Activated T-cell treated with anti-CD3 and anti-CD28 coated beads, Interleukin-2, amount 50 U/mL, for 24 hours (primary cell): Measurements from ENCODE around the gene R3HDM1.

Experiments used
- DNase-seq: peaks from one replicate; pipeline ENCODE4 v3.0.0-alpha.2; 2020
- H3K27ac Mint-ChIP-seq: 2 replicates; pipeline ENCODE4 v1.8.0; 2020; ENCODE audit warnings: mild to moderate bottlenecking, mixed read lengths
- H3K27me3 Mint-ChIP-seq: 2 replicates; pipeline ENCODE4 v1.8.0; 2020; ENCODE audit warnings: mixed read lengths
- H3K36me3 Mint-ChIP-seq: 2 replicates; pipeline ENCODE4 v1.8.0; 2020; ENCODE audit warnings: low read depth, mixed read lengths
- H3K4me1 Mint-ChIP-seq: 2 replicates; pipeline ENCODE4 v1.8.0; 2020; ENCODE audit warnings: low read depth, mixed read lengths
- H3K4me3 Mint-ChIP-seq: 2 replicates; pipeline ENCODE4 v1.8.0; 2020; ENCODE audit warnings: mild to moderate bottlenecking, moderate library complexity, mixed read lengths
- H3K9me3 Mint-ChIP-seq: 2 replicates; pipeline ENCODE4 v1.8.0; 2020; ENCODE audit warnings: mixed read lengths

Gene R3HDM1

GRCh38 chr2:135546436-135546835, 15.2 kb downstream of the R3HDM1 start:
- Mint-ChIP-seq H3K27ac (no peak overlapping the region), H3K4me3 (no peak overlapping the region), H3K27me3 (no peaks in the 10 kb centered on the region), H3K9me3 (no peaks in the 10 kb centered on the region), H3K4me1 (peaks cover 31% of the 10 kb centered on the region), H3K36me3 (peaks cover 20% of the 10 kb centered on the region)
- DNase-seq, result no peak

DNA sequence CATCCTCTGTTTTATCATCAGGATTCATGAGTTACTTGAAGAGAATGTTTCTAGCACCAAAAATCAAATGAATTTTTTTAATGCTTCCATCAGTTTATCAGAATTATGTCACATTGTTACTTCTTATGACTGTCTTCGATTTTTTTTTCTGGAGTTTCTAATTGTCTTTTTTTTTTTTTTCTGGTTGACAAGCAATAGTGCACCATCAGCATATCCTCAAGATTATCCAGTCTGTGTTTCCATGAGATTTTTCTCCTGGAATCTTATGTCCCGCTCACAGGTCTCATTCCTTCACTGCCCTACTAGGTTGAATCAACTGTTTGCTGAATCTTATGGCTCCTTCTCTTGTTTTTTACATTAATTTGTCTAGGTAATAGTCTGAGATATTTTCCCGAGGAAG, 16.0 kb downstream of the R3HDM1 start:
- no peak overlapping the region for H3K27ac Mint-ChIP-seq
- H3K9me3 Mint-ChIP-seq, result no peaks in the 10 kb centered on the region
- H3K36me3 Mint-ChIP-seq, result peaks cover 17% of the 10 kb centered on the region
- no peak overlapping the region for H3K4me3 Mint-ChIP-seq
- H3K4me1 Mint-ChIP-seq, result peaks cover 31% of the 10 kb centered on the region
- no peaks in the 10 kb centered on the region for H3K27me3 Mint-ChIP-seq
- no peak for DNase-seq

DNA sequence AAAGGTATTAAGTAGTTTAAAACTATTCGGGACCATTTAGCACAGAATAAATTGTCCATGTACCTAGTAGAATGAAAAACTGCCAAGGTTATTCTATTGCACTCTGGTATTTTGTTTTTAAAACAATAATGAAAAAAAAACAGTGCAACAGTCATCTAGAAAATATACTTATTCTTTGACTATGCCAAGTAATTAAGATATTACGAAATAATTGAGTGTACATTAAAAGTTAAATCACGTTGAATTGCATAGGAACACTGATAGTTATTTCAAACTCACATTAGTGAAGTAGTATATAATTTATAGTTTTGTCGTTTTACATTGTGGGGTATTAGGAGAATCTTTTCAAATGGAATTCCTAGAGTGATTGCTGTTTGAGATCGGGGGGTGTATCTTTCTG, 20.1 kb downstream of the R3HDM1 start:
- Mint-ChIP-seq H3K27me3 (no peaks in the 10 kb centered on the region), H3K4me3 (no peak overlapping the region), H3K36me3 (peaks cover 36% of the 10 kb centered on the region), H3K9me3 (no peaks in the 10 kb centered on the region), H3K4me1 (peaks cover 33% of the 10 kb centered on the region), H3K27ac (no peak overlapping the region)
- DNase-seq, result no peak

DNA sequence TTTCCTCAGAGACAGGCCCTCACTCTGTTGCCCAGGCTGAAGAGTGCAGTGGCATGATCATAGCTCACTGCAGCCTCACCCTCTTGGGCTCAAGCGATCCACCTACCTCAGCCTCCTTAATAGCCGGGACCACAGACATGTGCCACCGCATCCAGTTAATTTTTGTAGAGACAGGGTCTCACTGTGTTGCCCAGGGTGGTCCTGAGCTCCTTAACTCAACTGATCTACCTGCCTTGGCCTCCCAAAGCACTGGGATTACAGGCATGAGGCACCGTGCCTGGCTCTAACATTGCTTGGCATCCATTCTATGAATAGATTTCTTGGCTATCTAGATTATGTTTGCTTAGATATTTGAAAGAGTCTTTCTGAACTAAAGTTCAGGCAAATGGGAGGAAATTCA, 21.6 kb downstream of the R3HDM1 start:
- no peak overlapping the region for H3K27ac Mint-ChIP-seq
- peaks cover 33% of the 10 kb centered on the region for H3K4me1 Mint-ChIP-seq
- H3K27me3 Mint-ChIP-seq, result no peaks in the 10 kb centered on the region
- no peak overlapping the region for H3K4me3 Mint-ChIP-seq
- no peak for DNase-seq
- peaks cover 33% of the 10 kb centered on the region for H3K36me3 Mint-ChIP-seq
- no peaks in the 10 kb centered on the region for H3K9me3 Mint-ChIP-seq

- Mint-ChIP-seq H3K4me1 (peaks cover 37% of the 10 kb centered on the region), H3K4me3 (no peak overlapping the region), H3K9me3 (no peaks in the 10 kb centered on the region), H3K27me3 (no peaks in the 10 kb centered on the region), H3K27ac (no peak overlapping the region), H3K36me3 (peaks cover 41% of the 10 kb centered on the region)
- no peak for DNase-seq
These were observed 24.0 kb downstream of the R3HDM1 start for GRCh38 chr2:135555311-135555710.

DNA sequence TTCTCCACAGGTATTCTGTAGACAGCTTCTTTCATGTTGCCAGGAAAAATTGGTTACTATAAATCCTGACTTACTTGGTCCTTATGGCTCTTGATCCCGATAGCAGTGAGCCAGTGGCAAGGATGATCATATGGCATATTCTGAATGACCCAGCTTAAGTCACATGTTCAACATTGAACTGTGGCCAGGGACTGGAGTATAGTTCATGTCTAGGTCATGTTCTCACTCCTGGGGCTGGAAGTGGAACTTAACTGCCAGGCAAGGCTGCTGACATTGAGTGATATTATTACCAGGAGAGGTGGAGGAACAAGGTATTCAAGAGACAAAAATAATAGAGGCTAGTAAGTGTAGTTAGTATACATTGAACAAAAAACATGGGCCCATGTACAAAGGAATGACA, 26.2 kb downstream of the R3HDM1 start:
- peaks cover 50% of the 10 kb centered on the region for H3K36me3 Mint-ChIP-seq
- peaks cover 37% of the 10 kb centered on the region for H3K4me1 Mint-ChIP-seq
- no peak overlapping the region for H3K4me3 Mint-ChIP-seq
- no peak overlapping the region for H3K27ac Mint-ChIP-seq
- H3K9me3 Mint-ChIP-seq, result no peaks in the 10 kb centered on the region
- DNase-seq, result no peak
- H3K27me3 Mint-ChIP-seq, result no peaks in the 10 kb centered on the region

- peaks cover 52% of the 10 kb centered on the region for H3K36me3 Mint-ChIP-seq
- H3K27ac Mint-ChIP-seq, result no peak overlapping the region
- no peak overlapping the region for H3K4me3 Mint-ChIP-seq
- no peaks in the 10 kb centered on the region for H3K9me3 Mint-ChIP-seq
- H3K4me1 Mint-ChIP-seq, result peaks cover 32% of the 10 kb centered on the region
- no peak for DNase-seq
- H3K27me3 Mint-ChIP-seq, result no peaks in the 10 kb centered on the region
These were observed 30.6 kb downstream of the R3HDM1 start for GRCh38 chr2:135561925-135562324.

GRCh38 chr2:135563793-135564192, 32.5 kb downstream of the R3HDM1 start:
- Mint-ChIP-seq H3K4me3 (no peak overlapping the region), H3K27ac (no peak overlapping the region), H3K9me3 (no peaks in the 10 kb centered on the region), H3K36me3 (peaks cover 59% of the 10 kb centered on the region), H3K27me3 (no peaks in the 10 kb centered on the region), H3K4me1 (peaks cover 23% of the 10 kb centered on the region)
- no peak for DNase-seq

- H3K36me3 Mint-ChIP-seq, result peaks cover 39% of the 10 kb centered on the region
- peaks cover 3% of the 10 kb centered on the region for H3K4me1 Mint-ChIP-seq
- no peak overlapping the region for H3K27ac Mint-ChIP-seq
- no peaks in the 10 kb centered on the region for H3K27me3 Mint-ChIP-seq
- no peak overlapping the region for H3K4me3 Mint-ChIP-seq
- DNase-seq, result no peak
- no peaks in the 10 kb centered on the region for H3K9me3 Mint-ChIP-seq
These were observed 39.6 kb downstream of the R3HDM1 start for GRCh38 chr2:135570884-135571283.

GRCh38 chr2:135573620-135574019, 42.3 kb downstream of the R3HDM1 start:
- H3K36me3 Mint-ChIP-seq, result peaks cover 23% of the 10 kb centered on the region
- no peak overlapping the region for H3K27ac Mint-ChIP-seq
- no peaks in the 10 kb centered on the region for H3K27me3 Mint-ChIP-seq
- no peaks in the 10 kb centered on the region for H3K9me3 Mint-ChIP-seq
- H3K4me1 Mint-ChIP-seq, result peaks cover 9% of the 10 kb centered on the region
- no peak overlapping the region for H3K4me3 Mint-ChIP-seq
- no peak for DNase-seq

GRCh38 chr2:135581282-135581681, 50.0 kb downstream of the R3HDM1 start:
- no peaks in the 10 kb centered on the region for H3K27me3 Mint-ChIP-seq
- no peaks in the 10 kb centered on the region for H3K9me3 Mint-ChIP-seq
- H3K36me3 Mint-ChIP-seq, result peaks cover 2% of the 10 kb centered on the region
- DNase-seq, result no peak
- no peak overlapping the region for H3K27ac Mint-ChIP-seq
- H3K4me3 Mint-ChIP-seq, result no peak overlapping the region
- peaks cover 19% of the 10 kb centered on the region for H3K4me1 Mint-ChIP-seq

GRCh38 chr2:135582383-135582782, 51.1 kb downstream of the R3HDM1 start:
- Mint-ChIP-seq H3K4me1 (peaks cover 30% of the 10 kb centered on the region), H3K27me3 (no peaks in the 10 kb centered on the region), H3K36me3 (peaks cover 2% of the 10 kb centered on the region), H3K4me3 (no peak overlapping the region), H3K9me3 (no peaks in the 10 kb centered on the region), H3K27ac (no peak overlapping the region)
- DNase-seq, result no peak

GRCh38 chr2:135585586-135585985, 54.3 kb downstream of the R3HDM1 start:
- DNase-seq, result no peak

DNA sequence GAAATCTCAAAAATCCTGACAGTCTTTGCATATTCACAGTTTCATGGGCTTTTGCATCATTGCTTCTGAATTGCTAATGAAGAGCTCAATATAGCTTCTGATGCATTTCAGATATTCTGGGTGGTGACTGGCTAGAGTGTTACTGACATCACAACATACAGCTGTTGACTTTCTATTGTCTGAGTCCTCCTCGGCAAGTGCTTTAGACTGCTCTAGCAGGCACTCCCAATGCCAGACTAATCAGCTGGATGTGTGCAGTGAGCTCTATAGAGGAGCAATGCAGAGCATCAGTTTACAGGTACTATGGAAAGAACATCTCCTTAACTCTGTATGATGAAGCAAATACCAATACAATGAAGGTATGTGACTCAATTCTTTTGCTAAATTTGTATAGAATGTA, 54.9 kb downstream of the R3HDM1 start:
- H3K36me3 Mint-ChIP-seq, result no peaks in the 10 kb centered on the region
- no peak overlapping the region for H3K4me3 Mint-ChIP-seq
- no peaks in the 10 kb centered on the region for H3K27me3 Mint-ChIP-seq
- no peak overlapping the region for H3K27ac Mint-ChIP-seq
- peaks cover 46% of the 10 kb centered on the region for H3K4me1 Mint-ChIP-seq
- no peaks in the 10 kb centered on the region for H3K9me3 Mint-ChIP-seq
- DNase-seq, result no peak

More at GRCh38 chr2:135585586-135585985, 54.3 kb downstream of the R3HDM1 start:
- Mint-ChIP-seq H3K27me3 (no peaks in the 10 kb centered on the region), H3K9me3 (no peaks in the 10 kb centered on the region), H3K36me3 (no peaks in the 10 kb centered on the region), H3K4me3 (no peak overlapping the region), H3K4me1 (peaks cover 40% of the 10 kb centered on the region), H3K27ac (no peak overlapping the region)

DNA sequence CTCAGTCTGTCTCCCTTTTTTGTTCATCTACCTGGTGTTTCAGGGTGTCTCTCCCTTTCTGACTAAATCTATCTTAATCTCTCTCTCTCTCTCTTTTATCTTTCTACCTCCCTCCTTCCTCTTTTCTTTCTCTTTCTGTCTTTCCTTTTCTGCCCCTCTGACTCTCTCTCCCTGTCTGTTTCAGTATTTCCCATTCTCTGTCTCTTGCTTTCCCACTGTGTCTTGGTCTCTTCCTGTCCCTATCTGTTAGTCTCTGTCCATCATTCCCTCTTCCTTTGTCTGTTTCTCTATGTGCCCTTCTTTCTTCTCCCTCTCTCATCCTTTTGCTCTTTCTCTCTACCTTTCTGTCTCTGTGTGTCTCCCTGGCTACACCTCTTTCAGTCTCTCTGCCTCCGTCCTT, 56.7 kb downstream of the R3HDM1 start:
- Mint-ChIP-seq H3K27ac (no peak overlapping the region), H3K27me3 (no peaks in the 10 kb centered on the region), H3K9me3 (peaks cover 9% of the 10 kb centered on the region), H3K4me1 (peaks cover 51% of the 10 kb centered on the region), H3K36me3 (peaks cover 12% of the 10 kb centered on the region), H3K4me3 (no peak overlapping the region)
- DNase-seq, result no peak

- H3K36me3 Mint-ChIP-seq, result peaks cover 17% of the 10 kb centered on the region
- H3K9me3 Mint-ChIP-seq, result peaks cover 9% of the 10 kb centered on the region
- peak overlapping the region; percentile 31 for H3K27ac Mint-ChIP-seq
These were observed 59.5 kb downstream of the R3HDM1 start for GRCh38 chr2:135590619-135591260.

More at GRCh38 chr2:135590619-135591260, 59.5 kb downstream of the R3HDM1 start:
- Mint-ChIP-seq H3K27me3 (no peaks in the 10 kb centered on the region), H3K4me3 (no peak overlapping the region), H3K4me1 (peaks cover 45% of the 10 kb centered on the region)
- no peak for DNase-seq
